ENCODE measurements around the gene KLHL5.

DNA sequence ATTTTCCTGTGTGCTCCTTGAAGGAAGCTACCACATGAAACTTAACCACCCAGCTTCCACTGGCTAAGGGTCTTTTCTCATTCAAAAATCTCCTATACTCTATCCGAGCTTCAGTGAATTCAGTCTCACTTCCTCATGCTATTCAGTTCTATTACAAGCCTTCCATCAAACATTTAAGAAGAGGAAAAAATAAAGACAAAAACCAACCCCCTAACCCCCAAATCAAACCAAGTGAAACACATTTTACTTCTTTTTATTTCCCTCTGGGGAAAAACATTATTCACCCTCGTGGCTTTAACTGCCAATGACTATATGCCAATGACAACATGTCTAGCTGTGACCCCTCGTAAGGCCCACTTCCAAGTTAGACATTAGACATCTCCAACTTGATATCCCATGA is 104.1 kb downstream of the KLHL5 start:
- TF ChIP-seq, protein P1, sequence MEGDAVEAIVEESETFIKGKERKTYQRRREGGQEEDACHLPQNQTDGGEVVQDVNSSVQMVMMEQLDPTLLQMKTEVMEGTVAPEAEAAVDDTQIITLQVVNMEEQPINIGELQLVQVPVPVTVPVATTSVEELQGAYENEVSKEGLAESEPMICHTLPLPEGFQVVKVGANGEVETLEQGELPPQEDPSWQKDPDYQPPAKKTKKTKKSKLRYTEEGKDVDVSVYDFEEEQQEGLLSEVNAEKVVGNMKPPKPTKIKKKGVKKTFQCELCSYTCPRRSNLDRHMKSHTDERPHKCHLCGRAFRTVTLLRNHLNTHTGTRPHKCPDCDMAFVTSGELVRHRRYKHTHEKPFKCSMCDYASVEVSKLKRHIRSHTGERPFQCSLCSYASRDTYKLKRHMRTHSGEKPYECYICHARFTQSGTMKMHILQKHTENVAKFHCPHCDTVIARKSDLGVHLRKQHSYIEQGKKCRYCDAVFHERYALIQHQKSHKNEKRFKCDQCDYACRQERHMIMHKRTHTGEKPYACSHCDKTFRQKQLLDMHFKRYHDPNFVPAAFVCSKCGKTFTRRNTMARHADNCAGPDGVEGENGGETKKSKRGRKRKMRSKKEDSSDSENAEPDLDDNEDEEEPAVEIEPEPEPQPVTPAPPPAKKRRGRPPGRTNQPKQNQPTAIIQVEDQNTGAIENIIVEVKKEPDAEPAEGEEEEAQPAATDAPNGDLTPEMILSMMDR (IDR thresholded peaks at IDR 0.05) = no peak
- TF ChIP-seq EP300 (IDR thresholded peaks at IDR 0.05) (no peak), POLR2A (IDR thresholded peaks at IDR 0.05) (no peak)

Data from stomach (tissue), 4 donors.